Measurements from ENCODE around the gene NEDD4L. TPM values are rescaled to one million over a fixed set of nuclear protein-coding genes. Genes with fewer than 3 reads are reported as not detected.

Gene NEDD4L
- total and polyA plus RNA-seq, 12 donors: 17.8 to 110 (median 37.6) TPM

GRCh38 chr18:58364876-58365528, 321.0 kb downstream of the NEDD4L start:
- Histone ChIP-seq H3K4me3 (no peak overlapping the region), H3K4me1 (replicated peaks in 1 of 2) (no peaks in the 10 kb centered on the region), H3K27me3 (no peaks in the 10 kb centered on the region), H3K36me3 (replicated peaks in 1 of 2) (peaks cover 0 to 7% of the 10 kb centered on the region in 2 donors), H3K27ac (no peak overlapping the region), H3K9me3 (replicated peaks in 1 of 3) (no peaks in the 10 kb centered on the region)
- DNase-seq: no peak
- intact Hi-C loops (cut with DNase I): no loop called here
- 92 to 100% (median 96%) methylated on average over 7 of the region's 7 CpGs for WGBS, 4 donors
- TF ChIP-seq CTCF (IDR thresholded peaks at IDR 0.05): no peak
- TF ChIP-seq POLR2A (IDR thresholded peaks at IDR 0.05): no peak

GRCh38 chr18:58367425-58368140, 323.6 kb downstream of the NEDD4L start:
- no peak for DNase-seq
- Histone ChIP-seq H3K4me1 (replicated peaks in 1 of 2) (no peaks in the 10 kb centered on the region), H3K36me3 (replicated peaks in 1 of 2) (peaks cover 0 to 7% of the 10 kb centered on the region in 2 donors), H3K9me3 (replicated peaks in 1 of 3) (no peaks in the 10 kb centered on the region), H3K4me3 (no peak overlapping the region), H3K27me3 (no peaks in the 10 kb centered on the region), H3K27ac (no peak overlapping the region)
- WGBS, 4 donors: 94 to 96% (median 95%) methylated on average over 8 to 9 of the region's 9 CpGs
- TF ChIP-seq CTCF (IDR thresholded peaks at IDR 0.05) (no peak), POLR2A (IDR thresholded peaks at IDR 0.05) (no peak)
- intact Hi-C loops (cut with DNase I): no loop called here

GRCh38 chr18:58369616-58370015, 325.6 kb downstream of the NEDD4L start:
- intact Hi-C loops (cut with DNase I): no loop called here
- Histone ChIP-seq H3K27ac (no peak overlapping the region), H3K9me3 (replicated peaks in 1 of 3) (no peaks in the 10 kb centered on the region), H3K4me1 (replicated peaks in 1 of 2) (no peaks in the 10 kb centered on the region), H3K36me3 (replicated peaks in 1 of 2) (peaks cover 0 to 10% of the 10 kb centered on the region in 2 donors), H3K27me3 (no peaks in the 10 kb centered on the region), H3K4me3 (no peak overlapping the region)
- TF ChIP-seq POLR2A (IDR thresholded peaks at IDR 0.05) (no peak), CTCF (IDR thresholded peaks at IDR 0.05) (no peak)
- no peak for DNase-seq
- WGBS, 4 donors: 90 to 99% (median 97%) methylated on average over 8 to 10 of the region's 10 CpGs

- Histone ChIP-seq H3K9me3 (replicated peaks in 1 of 3) (no peaks in the 10 kb centered on the region), H3K4me1 (replicated peaks in 1 of 2) (no peaks in the 10 kb centered on the region), H3K4me3 (no peak overlapping the region), H3K27me3 (no peaks in the 10 kb centered on the region), H3K27ac (no peak overlapping the region), H3K36me3 (replicated peaks in 1 of 2) (peaks cover 0 to 10% of the 10 kb centered on the region in 2 donors)
- no peak for DNase-seq
- intact Hi-C loops (cut with DNase I): no loop called here
- no peak for TF ChIP-seq POLR2A (IDR thresholded peaks at IDR 0.05)
- TF ChIP-seq CTCF (IDR thresholded peaks at IDR 0.05): no peak
- WGBS, 4 donors: 94 to 97% (median 95%) methylated on average over 10 of the region's 10 CpGs
Measured at GRCh38 chr18:58370038-58370580, 326.1 kb downstream of the NEDD4L start.

Data from adrenal gland (tissue), 12 donors.